ENCODE measurements around the gene NEGR1. TPM values are rescaled to one million over a fixed set of nuclear protein-coding genes. Genes with fewer than 3 reads are reported as not detected.

Gene NEGR1
- total RNA-seq, 4 donors from 2014 or later, result 1.6 to 4.7 (median 2.3) TPM

- H3K27me3 ChIP-seq, result no peaks in the 10 kb centered on the region
- TF ChIP-seq POLR2A (IDR thresholded peaks at IDR 0.05) (no peak), CTCF (IDR thresholded peaks at IDR 0.05) (no peak)
- DNase-seq, result peak in 1 of 3 donors; percentile 16
These were observed 397.2 kb downstream of the NEGR1 start for GRCh38 chr1:71885171-71885570.

GRCh38 chr1:71882637-71883036 is 399.7 kb downstream of the NEGR1 start:
- H3K36me3 ChIP-seq, result no peaks in the 10 kb centered on the region
- no peaks in the 10 kb centered on the region for H3K4me1 ChIP-seq
- no peak for TF ChIP-seq CTCF (IDR thresholded peaks at IDR 0.05)
- TF ChIP-seq POLR2A (IDR thresholded peaks at IDR 0.05), result no peak
- no peak overlapping the region for H3K27ac ChIP-seq
- no peaks in the 10 kb centered on the region for H3K9me3 ChIP-seq
- DNase-seq, result no peak
- no peaks in the 10 kb centered on the region for H3K27me3 ChIP-seq
- no peak overlapping the region for H3K4me3 ChIP-seq

More at GRCh38 chr1:71885171-71885570, 397.2 kb downstream of the NEGR1 start:
- no peak overlapping the region for H3K27ac ChIP-seq
- no peaks in the 10 kb centered on the region for H3K4me1 ChIP-seq
- H3K4me3 ChIP-seq, result no peak overlapping the region
- no peaks in the 10 kb centered on the region for H3K36me3 ChIP-seq
- H3K9me3 ChIP-seq, result no peaks in the 10 kb centered on the region

GRCh38 chr1:71882226-71882625 is 400.1 kb downstream of the NEGR1 start:
- DNase-seq, result no peak
- no peaks in the 10 kb centered on the region for H3K27me3 ChIP-seq
- H3K9me3 ChIP-seq, result no peaks in the 10 kb centered on the region
- no peaks in the 10 kb centered on the region for H3K4me1 ChIP-seq
- H3K4me3 ChIP-seq, result no peak overlapping the region
- H3K27ac ChIP-seq, result no peak overlapping the region
- TF ChIP-seq CTCF (IDR thresholded peaks at IDR 0.05) (no peak), POLR2A (IDR thresholded peaks at IDR 0.05) (no peak)
- H3K36me3 ChIP-seq, result no peaks in the 10 kb centered on the region

GRCh38 chr1:71881611-71882010 is 400.7 kb downstream of the NEGR1 start:
- Histone ChIP-seq H3K27ac (no peak overlapping the region), H3K4me3 (no peak overlapping the region), H3K27me3 (no peaks in the 10 kb centered on the region), H3K4me1 (no peaks in the 10 kb centered on the region), H3K36me3 (no peaks in the 10 kb centered on the region), H3K9me3 (no peaks in the 10 kb centered on the region)
- TF ChIP-seq CTCF (IDR thresholded peaks at IDR 0.05) (no peak), POLR2A (IDR thresholded peaks at IDR 0.05) (no peak)
- no peak for DNase-seq

GRCh38 chr1:71869326-71869725 is 413.0 kb downstream of the NEGR1 start:
- TF ChIP-seq POLR2A (IDR thresholded peaks at IDR 0.05) (no peak), CTCF (IDR thresholded peaks at IDR 0.05) (no peak)
- Histone ChIP-seq H3K27me3 (no peaks in the 10 kb centered on the region), H3K4me3 (no peak overlapping the region), H3K27ac (no peak overlapping the region), H3K4me1 (no peaks in the 10 kb centered on the region), H3K36me3 (no peaks in the 10 kb centered on the region), H3K9me3 (no peaks in the 10 kb centered on the region)
- no peak for DNase-seq

GRCh38 chr1:71862756-71863155 is 419.6 kb downstream of the NEGR1 start:
- H3K27me3 ChIP-seq, result no peaks in the 10 kb centered on the region
- H3K27ac ChIP-seq, result no peak overlapping the region
- H3K4me1 ChIP-seq, result no peaks in the 10 kb centered on the region
- no peak overlapping the region for H3K4me3 ChIP-seq
- DNase-seq, result no peak
- TF ChIP-seq CTCF (IDR thresholded peaks at IDR 0.05) (no peak), POLR2A (IDR thresholded peaks at IDR 0.05) (no peak)
- no peaks in the 10 kb centered on the region for H3K36me3 ChIP-seq
- H3K9me3 ChIP-seq, result no peaks in the 10 kb centered on the region

Data from Peyer's patch (tissue), 4 donors.